Stimulated activated CD8-positive, alpha-beta memory T cell treated with anti-CD3 and anti-CD28 coated beads, Interleukin-2, amount 100 ng/mL, for 1 hour (primary cell): Measurements from ENCODE around the gene ARHGEF26.

Experiments
- DNase-seq, 2 donors: peaks; one replicate each; pipeline ENCODE4 v3.0.0-alpha.2; 2020; ENCODE audit warnings: low read depth in 2 of 2

ARHGEF26 gene

GRCh38 chr3:154161806-154162205 lies 40.6 kb downstream of the ARHGEF26 start:
- DNase-seq = no peak

GRCh38 chr3:154164387-154164786 lies 43.2 kb downstream of the ARHGEF26 start:
- DNase-seq = no peak

- no peak for DNase-seq
These were observed 48.0 kb downstream of the ARHGEF26 start for GRCh38 chr3:154168998-154169795.

- DNase-seq = no peak
These were observed 48.6 kb downstream of the ARHGEF26 start for GRCh38 chr3:154169796-154170110.

DNA sequence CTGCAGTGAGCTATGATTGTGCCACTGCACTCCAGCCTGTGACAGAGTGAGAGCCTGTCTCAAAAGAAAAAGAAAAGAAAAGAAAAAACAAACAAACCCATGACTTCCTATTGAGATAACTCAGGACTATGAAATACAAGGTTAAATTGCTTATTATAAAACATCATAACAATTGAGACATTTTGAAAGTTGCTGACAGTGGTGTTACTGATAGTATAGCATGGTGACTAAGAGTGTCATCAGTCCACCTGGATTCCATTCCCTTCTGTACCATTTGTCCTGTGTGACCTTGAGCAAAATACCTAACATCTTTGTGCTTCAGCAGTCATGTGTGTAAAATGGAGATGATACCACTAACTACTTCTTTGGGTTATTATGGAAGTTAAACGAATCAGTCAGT lies 49.1 kb downstream of the ARHGEF26 start:
- DNase-seq = no peak

DNA sequence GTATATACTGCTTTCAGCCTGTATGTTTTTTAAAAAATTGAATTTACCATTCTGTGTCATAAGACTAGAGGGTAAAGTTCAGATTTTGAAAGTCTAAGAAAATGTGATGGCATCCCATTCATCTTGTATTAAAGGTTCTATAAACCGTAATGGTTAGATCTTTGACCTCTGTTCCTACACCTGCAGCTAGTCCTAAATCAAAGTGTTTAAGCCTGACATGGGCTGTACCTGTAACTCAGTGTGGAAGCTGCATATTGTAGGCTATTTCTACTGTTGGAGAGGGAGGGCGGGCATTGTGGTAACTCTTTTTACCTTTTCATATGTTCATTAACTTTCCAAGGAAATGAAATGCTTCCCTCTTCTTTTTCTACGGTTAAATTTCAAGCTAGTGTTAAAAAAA lies 53.9 kb downstream of the ARHGEF26 start:
- DNase-seq = no peak

DNA sequence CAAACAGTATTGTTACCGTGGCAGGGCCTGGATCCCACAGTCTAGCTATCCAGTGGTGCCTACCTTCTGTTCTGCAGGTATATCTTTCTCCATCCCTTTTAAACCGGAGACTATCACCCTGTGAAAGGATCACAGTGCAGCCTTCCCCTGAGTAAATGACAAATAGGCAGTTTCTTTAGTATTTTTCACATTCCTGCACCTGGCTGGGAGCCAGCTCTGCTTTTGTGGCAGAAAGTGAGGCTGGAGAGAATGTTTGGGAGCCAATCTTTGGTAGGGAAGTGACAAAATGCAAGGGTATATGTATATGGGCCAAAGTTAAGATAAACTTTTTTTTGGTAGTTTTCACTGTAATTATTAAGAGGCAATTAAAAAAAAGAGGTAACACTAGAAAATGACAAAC lies 54.8 kb downstream of the ARHGEF26 start:
- DNase-seq = no peak

DNA sequence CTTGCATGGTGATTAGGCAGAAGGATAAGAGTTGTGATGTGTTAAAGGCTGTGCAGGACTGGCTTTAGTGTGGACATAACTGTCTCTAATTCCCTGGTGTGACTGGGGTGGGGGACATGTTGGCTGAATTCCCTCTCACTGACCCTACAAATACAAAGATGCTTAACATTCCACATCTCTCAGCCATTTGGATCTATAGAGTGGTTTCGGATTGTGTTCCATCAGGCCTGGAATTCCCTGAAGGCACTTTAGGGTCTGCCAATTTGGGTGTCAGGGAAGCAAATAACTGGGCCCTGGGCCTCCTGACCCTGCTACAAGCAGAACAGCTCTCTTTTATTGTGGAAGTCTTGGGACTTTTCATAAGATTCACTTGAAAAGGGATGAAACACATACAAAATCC lies 56.2 kb downstream of the ARHGEF26 start:
- no peak for DNase-seq

- DNase-seq = no peak
These were observed 57.0 kb downstream of the ARHGEF26 start for GRCh38 chr3:154178172-154178571.

- no peak for DNase-seq
These were observed 59.9 kb downstream of the ARHGEF26 start for GRCh38 chr3:154180836-154181691.

DNA sequence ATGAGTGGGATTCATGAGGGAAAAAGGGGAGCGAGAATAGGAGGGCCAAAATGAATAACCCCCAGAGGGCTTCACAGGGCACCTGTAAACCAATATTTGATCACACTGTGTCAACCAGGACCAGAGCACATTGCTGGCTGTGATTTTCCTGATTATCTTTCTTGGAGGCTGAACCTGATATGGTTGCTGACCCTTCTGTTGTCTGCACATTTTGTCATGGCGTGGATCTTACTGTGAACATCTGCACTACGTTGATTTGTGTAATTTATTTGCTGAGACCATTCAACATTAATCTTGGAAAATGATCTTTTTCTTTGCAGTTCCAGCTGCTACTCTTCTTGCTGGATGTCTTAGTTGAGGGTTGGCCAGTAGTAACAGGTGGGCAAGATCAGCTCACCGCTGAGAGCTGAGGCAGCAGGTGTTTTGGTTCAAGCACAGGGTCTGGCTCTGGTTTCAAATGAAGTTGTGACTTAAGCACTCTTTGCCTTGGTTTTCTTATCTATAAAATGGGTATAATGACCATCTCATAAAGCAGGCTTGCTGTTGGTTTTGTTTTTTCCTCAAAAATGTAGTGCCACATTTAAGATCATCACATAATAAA lies 61.2 kb downstream of the ARHGEF26 start:
- DNase-seq = no peak

- no peak for DNase-seq
These were observed 61.8 kb downstream of the ARHGEF26 start for GRCh38 chr3:154182975-154183374.

- no peak for DNase-seq
These were observed 63.4 kb downstream of the ARHGEF26 start for GRCh38 chr3:154184582-154184981.

DNA sequence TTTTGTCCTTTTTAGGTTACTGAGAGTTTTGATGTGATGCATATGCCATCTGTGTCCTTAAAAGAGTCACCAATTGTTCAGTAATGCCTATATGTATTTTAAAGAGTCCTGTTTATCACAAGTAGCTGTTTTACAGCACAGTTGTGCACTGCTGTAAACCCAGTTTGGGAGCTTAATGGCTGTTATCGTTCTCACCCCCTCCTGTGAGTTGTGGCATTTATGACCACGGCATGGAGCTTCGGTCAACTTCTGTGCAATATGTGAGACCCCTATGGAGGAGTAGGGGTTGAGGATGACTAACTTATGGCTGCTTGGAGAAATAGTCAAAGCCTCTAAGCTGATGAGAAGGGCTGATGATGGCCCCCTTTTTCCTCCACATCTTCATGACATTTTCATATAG lies 67.2 kb downstream of the ARHGEF26 start:
- no peak for DNase-seq

GRCh38 chr3:154188846-154189245 lies 67.7 kb downstream of the ARHGEF26 start:
- no peak for DNase-seq

- DNase-seq = no peak
These were observed 70.3 kb downstream of the ARHGEF26 start for GRCh38 chr3:154191520-154191919.

- no peak for DNase-seq
These were observed 71.0 kb downstream of the ARHGEF26 start for GRCh38 chr3:154192225-154192624.

GRCh38 chr3:154193000-154193615 lies 71.9 kb downstream of the ARHGEF26 start:
- DNase-seq = no peak

DNA sequence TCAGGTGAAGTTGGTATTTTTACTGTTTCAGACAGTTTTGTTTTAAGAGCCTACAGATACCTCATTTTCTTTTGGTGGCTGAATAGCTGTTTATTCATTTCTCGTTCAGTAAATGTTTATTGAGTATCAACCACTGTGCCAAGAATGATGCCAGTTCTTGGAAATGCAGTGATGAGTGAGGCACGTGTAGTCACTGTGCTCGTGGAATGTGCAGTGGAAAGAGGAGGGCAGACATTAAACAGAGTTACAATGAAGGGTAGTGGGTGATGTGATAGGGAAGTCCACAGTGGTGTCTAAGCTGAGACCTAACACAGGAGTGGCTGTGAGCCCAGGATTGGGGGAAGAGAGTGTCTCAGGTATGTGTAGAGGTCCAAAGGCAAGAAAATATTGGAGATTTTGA lies 73.7 kb downstream of the ARHGEF26 start:
- DNase-seq = no peak

DNA sequence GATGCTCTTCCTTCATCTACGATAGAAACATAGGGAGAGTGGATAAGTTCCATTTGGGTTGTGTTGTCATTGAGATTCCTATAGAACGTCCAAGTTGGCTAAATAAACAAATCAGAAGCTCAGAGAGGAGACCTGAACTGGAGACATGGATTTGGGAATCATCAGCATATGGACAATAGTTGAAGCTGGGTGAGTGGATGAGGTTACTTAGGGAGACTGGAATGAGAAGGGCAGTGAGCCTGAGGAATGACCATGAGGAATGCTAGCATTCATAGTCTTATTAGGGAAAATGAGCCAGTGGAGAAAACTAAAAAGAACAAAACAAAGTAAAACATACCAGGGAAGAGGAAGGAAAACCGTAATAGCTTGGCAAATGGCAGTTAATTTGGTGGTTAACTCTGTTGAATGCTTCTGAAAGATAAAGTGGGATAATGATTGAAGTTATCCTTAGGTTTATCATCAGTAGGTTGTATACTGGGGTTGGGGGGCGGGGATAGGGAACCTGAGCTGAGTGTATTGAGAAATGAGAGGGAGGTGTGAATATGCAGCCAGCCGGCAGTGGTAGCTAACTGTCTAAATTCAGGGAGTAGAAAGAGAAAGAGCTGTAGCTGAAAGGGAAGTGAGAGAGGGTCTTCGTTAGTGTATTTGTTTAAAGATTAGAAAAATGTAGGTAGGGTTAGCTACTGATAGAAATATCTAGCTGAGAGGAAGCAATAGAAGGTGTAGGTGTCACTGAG lies 74.6 kb downstream of the ARHGEF26 start:
- no peak for DNase-seq

- DNase-seq = no peak
These were observed 76.6 kb downstream of the ARHGEF26 start for GRCh38 chr3:154197751-154198150.

- DNase-seq = no peak
These were observed 88.3 kb downstream of the ARHGEF26 start for GRCh38 chr3:154209499-154209898.
